HepG2 (cell line): ENCODE measurements around the gene CDIP1. TPM values are rescaled to one million over a fixed set of nuclear protein-coding genes. Genes with fewer than 3 reads are reported as not detected.

Experiments
- ARNT ChIP-seq: fragments of 450-650 bp; IDR thresholded peaks from 2 replicates; pipeline ENCODE4 v1.6.1; 2017
- BATF2 ChIP-seq: sonication (generic); formaldehyde crosslinking; IDR thresholded peaks from 2 replicates; pipeline ENCODE4 v1.8.0; 2022; ENCODE audit warnings: mild to moderate bottlenecking, missing genetic modification reagents, moderate library complexity
- CAMTA2 ChIP-seq: sonication (generic); formaldehyde crosslinking; IDR thresholded peaks from 2 replicates; pipeline ENCODE4 v1.4.0; 2020; ENCODE audit warnings: mild to moderate bottlenecking, missing genetic modification reagents, borderline replicate concordance
- CHCHD3 ChIP-seq: sonication (generic); formaldehyde crosslinking; IDR thresholded peaks from 2 replicates; pipeline ENCODE4 v1.8.0; 2022; ENCODE audit warnings: mild to moderate bottlenecking, missing genetic modification reagents, moderate library complexity
- KLF11 ChIP-seq: IDR thresholded peaks from 2 replicates; pipeline ENCODE4 v1.6.1; 2016; ENCODE audit warnings: missing compliant biosample characterization
- LCORL ChIP-seq, 2 experiments: fragments of 450-650 bp in 1 of 2; sonication (generic) in 1 of 2; formaldehyde crosslinking in 1 of 2; IDR thresholded peaks; 2 replicates each; pipeline versions ENCODE4 v1.5.0 to v1.6.1; 2017 to 2020; ENCODE audit warnings: antibody characterized with exemption in 1 of 2, missing genetic modification reagents in 1 of 2
- MZF1 ChIP-seq: sonication (generic); formaldehyde crosslinking; IDR thresholded peaks from 2 replicates; pipeline ENCODE4 v1.8.1; 2023; ENCODE audit warnings: mild to moderate bottlenecking, missing genetic modification reagents, borderline replicate concordance
- NFIC ChIP-seq: IDR thresholded peaks from 2 replicates; pipeline ENCODE4 v1.6.1; 2012; ENCODE audit warnings: mild to moderate bottlenecking, low read length, inconsistent platforms
- PHB2 ChIP-seq: fragments of 450-650 bp; IDR thresholded peaks from 2 replicates; pipeline ENCODE4 v1.6.1; 2018; ENCODE audit not compliant: partially characterized antibody
- SAFB2 ChIP-seq: sonication (generic); formaldehyde crosslinking; IDR thresholded peaks from 2 replicates; pipeline ENCODE4 v1.5.1; 2020; ENCODE audit warnings: missing genetic modification reagents, low read depth, mild to moderate bottlenecking, borderline replicate concordance
- SETDB1 ChIP-seq: sonication (generic); formaldehyde crosslinking; IDR thresholded peaks from 2 replicates; pipeline ENCODE4 v1.5.1; 2020; ENCODE audit warnings: missing genetic modification reagents, mild to moderate bottlenecking, borderline replicate concordance
- TCF12 ChIP-seq, 2 experiments: fragments of 450-650 bp in 1 of 2; sonication (generic) in 1 of 2; formaldehyde crosslinking in 1 of 2; IDR thresholded peaks; 2 replicates each; pipeline versions ENCODE4 v1.6.1 to v1.8.0; 2017 to 2022; ENCODE audit warnings: antibody characterized with exemption in 1 of 2, mild to moderate bottlenecking in 1 of 2, missing genetic modification reagents in 1 of 2, moderate library complexity in 1 of 2
- TRIM24 ChIP-seq: sonication (generic); formaldehyde crosslinking; IDR thresholded peaks from 2 replicates; pipeline ENCODE4 v1.8.0; 2022; ENCODE audit warnings: mild to moderate bottlenecking, missing genetic modification reagents
- ZBTB49 ChIP-seq: sonication (generic); formaldehyde crosslinking; IDR thresholded peaks from 2 replicates; pipeline ENCODE4 v1.4.0; 2020; ENCODE audit warnings: missing genetic modification reagents, borderline replicate concordance
- ZNF441 ChIP-seq: sonication (generic); formaldehyde crosslinking; IDR thresholded peaks from 2 replicates; pipeline ENCODE4 v1.7.0; 2021; ENCODE audit warnings: missing genetic modification reagents, borderline replicate concordance
- ZNF598 ChIP-seq: sonication (generic); formaldehyde crosslinking; IDR thresholded peaks from 2 replicates; pipeline ENCODE4 v1.5.1; 2020; ENCODE audit warnings: mild to moderate bottlenecking, missing genetic modification reagents, borderline replicate concordance
- ZNF652 ChIP-seq: IDR thresholded peaks from 2 replicates; pipeline ENCODE4 v1.6.1; 2016; ENCODE audit warnings: low read depth, borderline replicate concordance
- ZNF674 ChIP-seq: sonication (generic); formaldehyde crosslinking; IDR thresholded peaks from 2 replicates; pipeline ENCODE4 v1.5.0; 2020; ENCODE audit warnings: low read depth, mild to moderate bottlenecking, missing genetic modification reagents
- ZNF747 ChIP-seq: sonication (generic); formaldehyde crosslinking; IDR thresholded peaks from 2 replicates; pipeline ENCODE4 v1.8.1; 2023; ENCODE audit warnings: missing genetic modification reagents, mild to moderate bottlenecking, borderline replicate concordance
- polyA plus RNA-seq, 8 experiments: library from polyadenylated mRNA; depleted of rRNA in 3 of 8; stranded (reverse) in 7 of 8; unstranded in 1 of 8; fragments of >200 nt; fragmentation: Illumina TruSeq in 4 of 8; extraction: Trizol in 4 of 8; gene quantifications; 2 replicates each; pipeline versions ENCODE4 v1.2.1 to v1.2.3, GENCODE V29; 2011 to 2016; ENCODE audit warnings: low read depth in 4 of 8, missing spikeins in 1 of 8, mixed read lengths in 1 of 8; ENCODE audit not compliant: insufficient read depth in 1 of 8
- total RNA-seq, 5 experiments: library from RNA; depleted of rRNA; stranded (reverse); fragments of >200 nt; fragmentation: Illumina TruSeq; extraction: Trizol; gene quantifications; 2 replicates each; pipeline ENCODE4 v1.2.3, GENCODE V29; 2016; ENCODE audit warnings: low read depth in 1 of 5
- TF ChIP-seq, protein P1 (sequence below): sonication (generic); formaldehyde crosslinking; IDR thresholded peaks from 2 replicates; pipeline ENCODE4 v1.4.0; 2020; ENCODE audit warnings: missing genetic modification reagents
- TF ChIP-seq, protein P2 (sequence below): sonication (generic); formaldehyde crosslinking; IDR thresholded peaks from 2 replicates; pipeline ENCODE4 v1.5.1; 2020; ENCODE audit warnings: missing genetic modification reagents, mild to moderate bottlenecking, borderline replicate concordance

The CDIP1 gene
- total and polyA plus RNA-seq, 2 of the 13 experiments (the other 11 are each of a cell fraction or from before 2014, with no cell fraction given), result 31.2 to 56.7 TPM

- peak; percentile 98 for TF ChIP-seq SAFB2 (CRISPR knock-in tag)
- TF ChIP-seq ARNT, result no peak
- TF ChIP-seq KLF11 (CRISPR knock-in tag), result peak; percentile 100
- TF ChIP-seq, protein P1, sequence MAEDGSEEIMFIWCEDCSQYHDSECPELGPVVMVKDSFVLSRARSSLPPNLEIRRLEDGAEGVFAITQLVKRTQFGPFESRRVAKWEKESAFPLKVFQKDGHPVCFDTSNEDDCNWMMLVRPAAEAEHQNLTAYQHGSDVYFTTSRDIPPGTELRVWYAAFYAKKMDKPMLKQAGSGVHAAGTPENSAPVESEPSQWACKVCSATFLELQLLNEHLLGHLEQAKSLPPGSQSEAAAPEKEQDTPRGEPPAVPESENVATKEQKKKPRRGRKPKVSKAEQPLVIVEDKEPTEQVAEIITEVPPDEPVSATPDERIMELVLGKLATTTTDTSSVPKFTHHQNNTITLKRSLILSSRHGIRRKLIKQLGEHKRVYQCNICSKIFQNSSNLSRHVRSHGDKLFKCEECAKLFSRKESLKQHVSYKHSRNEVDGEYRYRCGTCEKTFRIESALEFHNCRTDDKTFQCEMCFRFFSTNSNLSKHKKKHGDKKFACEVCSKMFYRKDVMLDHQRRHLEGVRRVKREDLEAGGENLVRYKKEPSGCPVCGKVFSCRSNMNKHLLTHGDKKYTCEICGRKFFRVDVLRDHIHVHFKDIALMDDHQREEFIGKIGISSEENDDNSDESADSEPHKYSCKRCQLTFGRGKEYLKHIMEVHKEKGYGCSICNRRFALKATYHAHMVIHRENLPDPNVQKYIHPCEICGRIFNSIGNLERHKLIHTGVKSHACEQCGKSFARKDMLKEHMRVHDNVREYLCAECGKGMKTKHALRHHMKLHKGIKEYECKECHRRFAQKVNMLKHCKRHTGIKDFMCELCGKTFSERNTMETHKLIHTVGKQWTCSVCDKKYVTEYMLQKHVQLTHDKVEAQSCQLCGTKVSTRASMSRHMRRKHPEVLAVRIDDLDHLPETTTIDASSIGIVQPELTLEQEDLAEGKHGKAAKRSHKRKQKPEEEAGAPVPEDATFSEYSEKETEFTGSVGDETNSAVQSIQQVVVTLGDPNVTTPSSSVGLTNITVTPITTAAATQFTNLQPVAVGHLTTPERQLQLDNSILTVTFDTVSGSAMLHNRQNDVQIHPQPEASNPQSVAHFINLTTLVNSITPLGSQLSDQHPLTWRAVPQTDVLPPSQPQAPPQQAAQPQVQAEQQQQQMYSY (CRISPR knock-in tag), result peak; percentile 80
- peak; percentile 99 for TF ChIP-seq BATF2 (CRISPR knock-in tag)
- TF ChIP-seq, protein P2, sequence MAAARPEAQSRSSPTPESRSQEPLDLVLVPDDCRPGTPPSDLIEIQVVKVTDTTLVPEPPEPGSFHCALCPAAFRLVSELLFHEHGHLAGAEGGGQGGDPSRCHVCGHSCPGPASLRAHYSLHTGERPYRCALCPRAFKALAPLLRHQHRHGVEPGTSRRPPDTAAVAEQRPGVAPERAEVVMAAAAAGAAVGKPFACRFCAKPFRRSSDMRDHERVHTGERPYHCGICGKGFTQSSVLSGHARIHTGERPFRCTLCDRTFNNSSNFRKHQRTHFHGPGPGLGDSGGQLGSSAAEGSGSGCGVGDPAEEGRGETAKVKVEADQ (CRISPR knock-in tag), result peak; percentile 98
- TF ChIP-seq ZBTB49 (CRISPR knock-in tag), result peak; percentile 89; the same call in 1 of the 2 replicates
- TF ChIP-seq ZNF674 (CRISPR knock-in tag), result peak; percentile 98
- peak; percentile 76; the same call in 1 of the 2 replicates for TF ChIP-seq MZF1 (CRISPR knock-in tag)
- TF ChIP-seq SETDB1 (CRISPR knock-in tag), result peak; percentile 85; the same call in 1 of the 2 replicates
- TF ChIP-seq TRIM24 (CRISPR knock-in tag), result peak; percentile 80; the same call in 1 of the 2 replicates
- peak; percentile 98 for TF ChIP-seq ZNF441 (CRISPR knock-in tag)
- TF ChIP-seq ZNF747 (CRISPR knock-in tag), result peak; percentile 98
- TF ChIP-seq PHB2, result no peak
- TF ChIP-seq NFIC, result no peak
- peak; percentile 68 for TF ChIP-seq ZNF652
- peak; percentile 98 for TF ChIP-seq ZNF598
- TF ChIP-seq LCORL (IDR thresholded peaks at IDR 0.05), result peak; percentile 62; the same call in 1 of the 2 replicates
- TF ChIP-seq LCORL (CRISPR knock-in tag; IDR thresholded peaks at IDR 0.05), result peak; percentile 91
- TF ChIP-seq TCF12 (IDR thresholded peaks at IDR 0.05), result no peak
- peak; percentile 91; the same call in 1 of the 2 replicates for TF ChIP-seq TCF12 (CRISPR knock-in tag; IDR thresholded peaks at IDR 0.05)
- TF ChIP-seq CAMTA2 (CRISPR knock-in tag), result peak; percentile 99
- TF ChIP-seq CHCHD3 (CRISPR knock-in tag), result peak; percentile 99; the same call in 1 of the 2 replicates
These were observed at the start of gene CDIP1 (continued) for GRCh38 chr16:4538350-4539235.
